Measurements from ENCODE around the gene ZNF593. TPM values are rescaled to one million over a fixed set of nuclear protein-coding genes. Genes with fewer than 3 reads are reported as not detected.

The ZNF593 gene
- total and polyA plus RNA-seq, 9 of the 15 experiments (the other 6 are each of a cell fraction or from before 2014, with no cell fraction given) = 9.8 to 334 (median 48.2) TPM

DNA sequence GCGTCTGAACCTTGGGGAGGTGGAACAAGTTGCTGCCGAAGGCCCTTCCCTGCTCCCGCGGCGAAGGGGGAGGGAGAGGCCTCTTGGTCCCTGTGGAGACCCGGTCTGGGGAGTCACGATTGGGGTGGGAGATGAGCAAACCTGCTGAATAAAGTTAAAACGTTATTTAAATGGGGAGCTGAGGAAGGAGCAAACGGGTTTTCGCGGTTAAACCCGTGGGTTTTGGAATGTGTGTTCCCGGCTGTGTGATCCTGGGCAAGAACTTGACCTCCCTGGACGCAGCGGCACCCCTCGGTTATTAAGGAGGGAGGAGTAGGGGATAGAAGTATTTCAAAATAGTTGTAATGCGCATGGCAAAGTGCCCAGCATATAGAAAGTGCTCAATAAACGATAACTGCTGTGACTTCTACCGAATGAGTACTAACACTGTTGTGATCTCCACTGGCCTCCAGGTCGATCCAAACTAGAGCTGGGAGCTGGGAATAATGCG lies 7.4 kb upstream of the ZNF593 start:
- peak overlapping the region; percentile 43 for H3K4me3 ChIP-seq
- in situ Hi-C loops (cut with MboI) = no loop called here
- intact Hi-C loops (cut with micrococcal nuclease) = loop anchor here (1.0 kb wide), 1 partner anchor 57 kb away; no protein-coding TSS in a partner anchor
- H3K27me3 ChIP-seq (ENCODE audit: control insufficient read depth in 2 of 2, insufficient read depth in 2 of 2, low read length in 2 of 2) = no peaks in the 10 kb centered on the region
- no peak for ATAC-seq
- ChIA-PET CTCF (ENCODE audit: low intra/inter-chr PET ratio) (interaction anchor here (0.5 to 2.6 kb wide), 7 partner anchors 17 to 148 kb away, joined by 3 to 26 read pairs (median 4); no protein-coding TSS in a partner anchor), POLR2A (interaction anchor here (0.5 to 1.8 kb wide), 5 partner anchors 17 to 192 kb away, joined by 3 to 5 read pairs (median 4); partner anchors contain the start of gene CRYBG2)
- WGBS (ENCODE audit: insufficient coverage, low coverage, missing lambda C conversion rate) = 31% methylated on average over 21 of the region's 21 CpGs
- H3K9me1 ChIP-seq (ENCODE audit: control insufficient read depth, insufficient read depth, low read length) = no peaks in the 10 kb centered on the region
- peak overlapping the region; percentile 80 for H3K27ac ChIP-seq (ENCODE audit: extremely low read depth, low read depth, low read length)
- no peaks in the 10 kb centered on the region; the same call in 2 of the 3 replicates for H3K79me2 ChIP-seq (ENCODE audit: control insufficient read depth, insufficient read depth, low read length)
- peak; percentile 79 for FAIRE-seq
- BruUV-seq (replicated peaks) = TSS peak; percentile 87
- no peaks in the 10 kb centered on the region for H4K20me1 ChIP-seq (replicated peaks; ENCODE audit: control insufficient read depth, insufficient read depth, low read length)
- H3K36me3 ChIP-seq (ENCODE audit: control insufficient read depth, insufficient read depth, low read length) = no peaks in the 10 kb centered on the region
- peak overlapping the region; percentile 99 for H2AFZ ChIP-seq (ENCODE audit: low read depth, low read length)
- no peaks in the 10 kb centered on the region for H3K9me3 ChIP-seq (replicated peaks; ENCODE audit: control insufficient read depth, insufficient read depth, low read depth, low read length)
- peaks cover 29 to 55% of the 10 kb centered on the region in 2 experiments for H3K4me1 ChIP-seq (replicated peaks in 1 of 2; ENCODE audit: control insufficient read depth in 2 of 2, insufficient read depth in 2 of 2, low read length in 2 of 2)
- no peak for DNase-seq (ENCODE audit: extremely low read depth in 1 of 4, low spot score in 3 of 4)
- peak overlapping the region; percentile 78 to 95 for H3K9ac ChIP-seq (ENCODE audit: insufficient read depth in 1 of 2, low read depth in 2 of 2, low read length in 2 of 2)
- peak overlapping the region; percentile 87 for H3K4me2 ChIP-seq (ENCODE audit: insufficient read depth, low read length)
- no peak for TF ChIP-seq MYNN (IDR thresholded peaks at IDR 0.05)
- no peak for TF ChIP-seq MYNN (CRISPR knock-in tag; IDR thresholded peaks at IDR 0.05)
- TF ChIP-seq, protein P1, sequence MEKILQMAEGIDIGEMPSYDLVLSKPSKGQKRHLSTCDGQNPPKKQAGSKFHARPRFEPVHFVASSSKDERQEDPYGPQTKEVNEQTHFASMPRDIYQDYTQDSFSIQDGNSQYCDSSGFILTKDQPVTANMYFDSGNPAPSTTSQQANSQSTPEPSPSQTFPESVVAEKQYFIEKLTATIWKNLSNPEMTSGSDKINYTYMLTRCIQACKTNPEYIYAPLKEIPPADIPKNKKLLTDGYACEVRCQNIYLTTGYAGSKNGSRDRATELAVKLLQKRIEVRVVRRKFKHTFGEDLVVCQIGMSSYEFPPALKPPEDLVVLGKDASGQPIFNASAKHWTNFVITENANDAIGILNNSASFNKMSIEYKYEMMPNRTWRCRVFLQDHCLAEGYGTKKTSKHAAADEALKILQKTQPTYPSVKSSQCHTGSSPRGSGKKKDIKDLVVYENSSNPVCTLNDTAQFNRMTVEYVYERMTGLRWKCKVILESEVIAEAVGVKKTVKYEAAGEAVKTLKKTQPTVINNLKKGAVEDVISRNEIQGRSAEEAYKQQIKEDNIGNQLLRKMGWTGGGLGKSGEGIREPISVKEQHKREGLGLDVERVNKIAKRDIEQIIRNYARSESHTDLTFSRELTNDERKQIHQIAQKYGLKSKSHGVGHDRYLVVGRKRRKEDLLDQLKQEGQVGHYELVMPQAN (IDR thresholded peaks at IDR 0.05; ENCODE audit: borderline replicate concordance) = peak; percentile 46; the same call in 1 of the 2 replicates
- no peak for TF ChIP-seq CBX2 (IDR thresholded peaks at IDR 0.05; ENCODE audit: insufficient read depth, low read length, poor library complexity, severe bottlenecking)
- TF ChIP-seq GTF2A2 (tag; IDR thresholded peaks at IDR 0.05) = no peak
- no peak for TF ChIP-seq CBX8 (IDR thresholded peaks at IDR 0.05; ENCODE audit: borderline replicate concordance, extremely low read depth, low read depth, low read length, poor library complexity, severe bottlenecking)
- TF ChIP-seq ESRRB (CRISPR knock-in tag; IDR thresholded peaks at IDR 0.05; ENCODE audit: borderline replicate concordance) = no peak
- TF ChIP-seq, protein P2, sequence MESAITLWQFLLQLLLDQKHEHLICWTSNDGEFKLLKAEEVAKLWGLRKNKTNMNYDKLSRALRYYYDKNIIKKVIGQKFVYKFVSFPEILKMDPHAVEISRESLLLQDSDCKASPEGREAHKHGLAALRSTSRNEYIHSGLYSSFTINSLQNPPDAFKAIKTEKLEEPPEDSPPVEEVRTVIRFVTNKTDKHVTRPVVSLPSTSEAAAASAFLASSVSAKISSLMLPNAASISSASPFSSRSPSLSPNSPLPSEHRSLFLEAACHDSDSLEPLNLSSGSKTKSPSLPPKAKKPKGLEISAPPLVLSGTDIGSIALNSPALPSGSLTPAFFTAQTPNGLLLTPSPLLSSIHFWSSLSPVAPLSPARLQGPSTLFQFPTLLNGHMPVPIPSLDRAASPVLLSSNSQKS (CRISPR knock-in tag; IDR thresholded peaks at IDR 0.05) = no peak
- TF ChIP-seq ZBTB17 (CRISPR knock-in tag; IDR thresholded peaks at IDR 0.05) = no peak
- TF ChIP-seq, protein P3, sequence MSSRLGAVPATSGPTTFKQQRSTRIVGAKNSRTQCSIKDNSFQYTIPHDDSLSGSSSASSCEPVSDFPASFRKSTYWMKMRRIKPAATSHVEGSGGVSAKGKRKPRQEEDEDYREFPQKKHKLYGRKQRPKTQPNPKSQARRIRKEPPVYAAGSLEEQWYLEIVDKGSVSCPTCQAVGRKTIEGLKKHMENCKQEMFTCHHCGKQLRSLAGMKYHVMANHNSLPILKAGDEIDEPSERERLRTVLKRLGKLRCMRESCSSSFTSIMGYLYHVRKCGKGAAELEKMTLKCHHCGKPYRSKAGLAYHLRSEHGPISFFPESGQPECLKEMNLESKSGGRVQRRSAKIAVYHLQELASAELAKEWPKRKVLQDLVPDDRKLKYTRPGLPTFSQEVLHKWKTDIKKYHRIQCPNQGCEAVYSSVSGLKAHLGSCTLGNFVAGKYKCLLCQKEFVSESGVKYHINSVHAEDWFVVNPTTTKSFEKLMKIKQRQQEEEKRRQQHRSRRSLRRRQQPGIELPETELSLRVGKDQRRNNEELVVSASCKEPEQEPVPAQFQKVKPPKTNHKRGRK (tag; IDR thresholded peaks at IDR 0.05) = no peak
- no peak for TF ChIP-seq CREB1 (IDR thresholded peaks at IDR 0.05)
- TF ChIP-seq CREB1 (CRISPR knock-in tag; IDR thresholded peaks at IDR 0.05) = no peak; the same call in 1 of the 2 replicates
- no peak for TF ChIP-seq L3MBTL2 (IDR thresholded peaks at IDR 0.05)
